H9 (cell line): ENCODE data around the gene MGAT5B. TPM values are rescaled to one million over a fixed set of nuclear protein-coding genes. Genes with fewer than 3 reads are reported as not detected.

Experiments
- DNase-seq: peaks from one replicate; pipeline ENCODE4 v3.0.0-alpha.2; 2017
- H2AFZ ChIP-seq: one replicate; pipeline ENCODE4 v1.6.1; 2013; ENCODE audit warnings: mild to moderate bottlenecking, low read length, control low read depth, moderate library complexity
- H2AK5ac ChIP-seq: 2 replicates; pipeline ENCODE4 v1.6.1; 2013; ENCODE audit warnings: low read length, control low read depth, mixed read lengths; ENCODE audit not compliant: insufficient read length
- H2BK120ac ChIP-seq: one replicate; pipeline ENCODE4 v1.6.1; 2013; ENCODE audit warnings: low read depth, mild to moderate bottlenecking, low read length, control low read depth, inconsistent platforms; ENCODE audit not compliant: poor library complexity, severe bottlenecking
- H2BK12ac ChIP-seq: 2 replicates; pipeline ENCODE4 v1.6.1; 2013; ENCODE audit warnings: low read length, control low read depth, mixed read lengths, low read depth; ENCODE audit not compliant: insufficient read length
- H2BK15ac ChIP-seq: 2 replicates; pipeline ENCODE4 v1.6.1; 2013; ENCODE audit warnings: low read depth, low read length, control low read depth
- H2BK20ac ChIP-seq: one replicate; pipeline ENCODE4 v1.6.1; 2013; ENCODE audit warnings: low read depth, mild to moderate bottlenecking, low read length, control low read depth, inconsistent platforms; ENCODE audit not compliant: poor library complexity, severe bottlenecking
- H2BK5ac ChIP-seq: 2 replicates; pipeline ENCODE4 v1.6.1; 2013; ENCODE audit warnings: low read length, control low read depth, mixed read lengths; ENCODE audit not compliant: insufficient read length
- H3K14ac ChIP-seq: 2 replicates; pipeline ENCODE4 v1.6.1; 2013; ENCODE audit warnings: low read length, control low read depth; ENCODE audit not compliant: insufficient read depth
- H3K18ac ChIP-seq: 2 replicates; pipeline ENCODE4 v1.6.1; 2013; ENCODE audit warnings: low read depth, mild to moderate bottlenecking, mixed read lengths, low read length, control low read depth; ENCODE audit not compliant: insufficient read length
- H3K23ac ChIP-seq: 2 replicates; pipeline ENCODE4 v1.6.1; 2013; ENCODE audit warnings: low read length, control low read depth, mixed read lengths, low read depth; ENCODE audit not compliant: insufficient read length
- H3K23me2 ChIP-seq: 2 replicates; pipeline ENCODE4 v1.6.1; 2013; ENCODE audit warnings: low read depth, mild to moderate bottlenecking, mixed read lengths, low read length, control low read depth; ENCODE audit not compliant: insufficient read length, poor library complexity, severe bottlenecking
- H3K27ac ChIP-seq: 2 replicates; pipeline ENCODE4 v1.5.1; 2013; ENCODE audit warnings: low read length, control low read depth, mixed read lengths, low read depth; ENCODE audit not compliant: insufficient read length
- H3K27me3 ChIP-seq: 2 replicates; pipeline ENCODE4 v1.6.1; 2013; ENCODE audit warnings: low read length, control low read depth, inconsistent platforms; ENCODE audit not compliant: insufficient read depth
- H3K4ac ChIP-seq: 2 replicates; pipeline ENCODE4 v1.6.1; 2013; ENCODE audit warnings: low read depth, mild to moderate bottlenecking, control low read depth, inconsistent platforms, low read length, moderate library complexity
- H3K4me1 ChIP-seq: 2 replicates; pipeline ENCODE4 v1.6.1; 2013; ENCODE audit warnings: low read length, control low read depth, inconsistent platforms; ENCODE audit not compliant: insufficient read depth
- H3K4me2 ChIP-seq: 2 replicates; pipeline ENCODE4 v1.6.1; 2013; ENCODE audit warnings: low read length, control low read depth, mixed read lengths; ENCODE audit not compliant: insufficient read length, insufficient read depth
- H3K56ac ChIP-seq: 2 replicates; pipeline ENCODE4 v1.6.1; 2013; ENCODE audit warnings: low read depth, mild to moderate bottlenecking, mixed read lengths, low read length, control low read depth; ENCODE audit not compliant: insufficient read length
- H3K79me1 ChIP-seq: 2 replicates; pipeline ENCODE4 v1.6.1; 2013; ENCODE audit warnings: low read depth, mild to moderate bottlenecking, moderate library complexity, low read length, control low read depth, inconsistent platforms; ENCODE audit not compliant: insufficient read depth, poor library complexity, severe bottlenecking
- H3K79me2 ChIP-seq: 2 replicates; pipeline ENCODE4 v1.6.1; 2013; ENCODE audit warnings: low read length, control low read depth, inconsistent platforms; ENCODE audit not compliant: insufficient read depth
- H3K9ac ChIP-seq: 2 replicates; pipeline ENCODE4 v1.6.1; 2013; ENCODE audit warnings: low read length, control low read depth, mixed read lengths; ENCODE audit not compliant: insufficient read length; ENCODE audit errors: extremely low read depth
- H3K9me3 ChIP-seq: one replicate; pipeline ENCODE4 v1.6.1; 2013; ENCODE audit warnings: low read depth, low read length, inconsistent platforms; ENCODE audit not compliant: control insufficient read depth
- H3T11ph ChIP-seq: one replicate; pipeline ENCODE4 v1.6.1; 2013; ENCODE audit warnings: mild to moderate bottlenecking, low read length, control low read depth, inconsistent platforms
- H4K20me1 ChIP-seq: one replicate; pipeline ENCODE4 v1.6.1; 2013; ENCODE audit not compliant: control insufficient read depth, insufficient read length, insufficient read depth
- H4K5ac ChIP-seq: 2 replicates; pipeline ENCODE4 v1.6.1; 2013; ENCODE audit warnings: low read depth, mild to moderate bottlenecking, mixed read lengths, low read length, control low read depth; ENCODE audit not compliant: insufficient read length
- H4K8ac ChIP-seq: replicated peaks from 2 replicates; pipeline ENCODE4 v1.6.1; 2013; ENCODE audit warnings: low read length, control low read depth, mixed read lengths, low read depth; ENCODE audit not compliant: insufficient read length
- H4K91ac ChIP-seq: 2 replicates; pipeline ENCODE4 v1.6.1; 2013; ENCODE audit warnings: low read depth, mild to moderate bottlenecking, moderate library complexity, mixed read lengths, low read length, control low read depth; ENCODE audit not compliant: insufficient read length
- H3K27ac Mint-ChIP-seq, 3 experiments: 2 replicates in 2 of 3; 3 replicates in 1 of 3; pipeline ENCODE4 v1.8.0; 2020 to 2021; ENCODE audit warnings: mixed read lengths in 3 of 3, mild to moderate bottlenecking in 1 of 3, moderate library complexity in 1 of 3
- H3K27me3 Mint-ChIP-seq: 2 replicates; pipeline ENCODE4 v1.8.0; 2021; ENCODE audit warnings: low read depth, mild to moderate bottlenecking, moderate library complexity, mixed read lengths
- H3K36me3 Mint-ChIP-seq, 3 experiments: 2 replicates in 2 of 3; 3 replicates in 1 of 3; pipeline ENCODE4 v1.8.0; 2020 to 2021; ENCODE audit warnings: low read depth in 3 of 3, mixed read lengths in 3 of 3; ENCODE audit not compliant: insufficient read depth in 1 of 3
- H3K4me1 Mint-ChIP-seq, 2 experiments: 2 replicates each; pipeline ENCODE4 v1.8.0; 2020; ENCODE audit warnings: mixed read lengths in 2 of 2
- H3K4me3 Mint-ChIP-seq, 2 experiments: 2 replicates in 1 of 2; 3 replicates in 1 of 2; pipeline ENCODE4 v1.8.0; 2020 to 2021; ENCODE audit warnings: mild to moderate bottlenecking in 2 of 2, mixed read lengths in 2 of 2, moderate library complexity in 1 of 2
- H3K9me3 Mint-ChIP-seq, 2 experiments: 2 replicates in 1 of 2; 3 replicates in 1 of 2; pipeline ENCODE4 v1.8.0; 2020; ENCODE audit warnings: mild to moderate bottlenecking in 2 of 2, mixed read lengths in 2 of 2, moderate library complexity in 1 of 2
- WGBS: extraction: QIAGEN DNeasy Blood & Tissue Kit; methylation state at CpG from one replicate; pipeline ENCODE4 v1.1.7; 2013; ENCODE audit warnings: missing lambda C conversion rate, low lambda C conversion rate, mixed read lengths; ENCODE audit not compliant: insufficient read length; ENCODE audit errors: extremely low coverage; 5-methylcytosine and 5-hydroxymethylcytosine counted together
- total RNA-seq: library from RNA; stranded (reverse); gene quantifications from 2 replicates; pipeline ENCODE4 v1.2.1, GENCODE V29; 2021
- TF ChIP-seq, protein P1 (sequence below): fragments of 200-600 bp; sonication (generic); conservative IDR thresholded peaks from 3 replicates; pipeline ENCODE4 v1.8.0; 2021; ENCODE audit warnings: antibody characterized with exemption, mild to moderate bottlenecking

MGAT5B gene
- total RNA-seq, 1 experiment from 2014 or later: 4.9 TPM

DNA sequence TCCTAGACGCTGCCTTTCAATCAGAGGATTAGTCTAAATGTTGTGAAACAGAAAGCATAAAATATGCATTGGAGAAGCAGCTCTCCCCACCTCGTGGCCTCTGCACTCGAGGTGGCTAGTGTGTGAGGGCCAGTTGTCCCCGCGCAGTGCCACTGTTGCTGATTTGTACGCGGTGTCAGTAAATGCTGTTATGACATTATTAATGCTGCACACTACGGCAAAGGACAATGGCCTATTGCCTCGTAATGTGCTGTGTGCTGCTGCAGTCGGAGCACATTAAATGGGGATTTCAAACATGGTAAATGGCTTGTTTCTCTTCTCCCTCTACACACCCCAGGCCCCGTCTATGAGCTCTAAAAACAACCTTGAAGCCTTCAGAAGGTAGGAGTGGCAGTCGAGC lies 5.7 kb upstream of the MGAT5B start:
- H2AK5ac ChIP-seq: no peak overlapping the region
- no peak overlapping the region for H3T11ph ChIP-seq
- no peak overlapping the region for H3K23ac ChIP-seq
- H4K5ac ChIP-seq: no peak overlapping the region
- Mint-ChIP-seq H3K27me3 (peaks cover 32% of the 10 kb centered on the region), H3K4me3 (no peak overlapping the region), H3K9me3 (peaks cover 0 to 2% of the 10 kb centered on the region in 2 experiments; a peak in 2 of 5 replicates), H3K27ac (no peak overlapping the region), H3K4me1 (peaks cover 6 to 11% of the 10 kb centered on the region in 2 experiments), H3K36me3 (no peaks in the 10 kb centered on the region)
- H3K4ac ChIP-seq: no peak overlapping the region
- H3K23me2 ChIP-seq: no peaks in the 10 kb centered on the region
- no peak overlapping the region for H2BK120ac ChIP-seq
- no CpG with 5 or more reads among the region's 12 CpGs for WGBS
- DNase-seq: no peak
- H3K27me3 ChIP-seq: no peaks in the 10 kb centered on the region
- H2AFZ ChIP-seq: no peak overlapping the region
- H4K91ac ChIP-seq: no peak overlapping the region
- no peak overlapping the region for H4K8ac ChIP-seq
- H3K79me1 ChIP-seq: no peaks in the 10 kb centered on the region
- no peak overlapping the region for H2BK20ac ChIP-seq
- no peaks in the 10 kb centered on the region for H3K79me2 ChIP-seq
- H3K9ac ChIP-seq: no peak overlapping the region
- H2BK5ac ChIP-seq: no peak overlapping the region
- no peak overlapping the region for H2BK15ac ChIP-seq
- H3K27ac ChIP-seq: no peak overlapping the region
- H2BK12ac ChIP-seq: no peak overlapping the region
- peaks cover 3% of the 10 kb centered on the region; the same call in 1 of the 2 replicates for H3K4me1 ChIP-seq
- no peak overlapping the region for H3K14ac ChIP-seq
- no peaks in the 10 kb centered on the region for H3K9me3 ChIP-seq
- no peak overlapping the region for H3K56ac ChIP-seq
- H4K20me1 ChIP-seq: no peaks in the 10 kb centered on the region
- TF ChIP-seq, protein P1, sequence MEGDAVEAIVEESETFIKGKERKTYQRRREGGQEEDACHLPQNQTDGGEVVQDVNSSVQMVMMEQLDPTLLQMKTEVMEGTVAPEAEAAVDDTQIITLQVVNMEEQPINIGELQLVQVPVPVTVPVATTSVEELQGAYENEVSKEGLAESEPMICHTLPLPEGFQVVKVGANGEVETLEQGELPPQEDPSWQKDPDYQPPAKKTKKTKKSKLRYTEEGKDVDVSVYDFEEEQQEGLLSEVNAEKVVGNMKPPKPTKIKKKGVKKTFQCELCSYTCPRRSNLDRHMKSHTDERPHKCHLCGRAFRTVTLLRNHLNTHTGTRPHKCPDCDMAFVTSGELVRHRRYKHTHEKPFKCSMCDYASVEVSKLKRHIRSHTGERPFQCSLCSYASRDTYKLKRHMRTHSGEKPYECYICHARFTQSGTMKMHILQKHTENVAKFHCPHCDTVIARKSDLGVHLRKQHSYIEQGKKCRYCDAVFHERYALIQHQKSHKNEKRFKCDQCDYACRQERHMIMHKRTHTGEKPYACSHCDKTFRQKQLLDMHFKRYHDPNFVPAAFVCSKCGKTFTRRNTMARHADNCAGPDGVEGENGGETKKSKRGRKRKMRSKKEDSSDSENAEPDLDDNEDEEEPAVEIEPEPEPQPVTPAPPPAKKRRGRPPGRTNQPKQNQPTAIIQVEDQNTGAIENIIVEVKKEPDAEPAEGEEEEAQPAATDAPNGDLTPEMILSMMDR: no peak
- no peak overlapping the region for H3K4me2 ChIP-seq
- H3K18ac ChIP-seq: no peak overlapping the region
